Activated T-cell treated with anti-CD3 and anti-CD28 coated beads for 48 hours (primary cell): ENCODE results near the gene OSBPL10.

Experiments
- DNase-seq: peaks from one replicate; pipeline ENCODE4 v3.0.0-alpha.2; 2020; ENCODE audit warnings: low read depth

OSBPL10 gene

DNA sequence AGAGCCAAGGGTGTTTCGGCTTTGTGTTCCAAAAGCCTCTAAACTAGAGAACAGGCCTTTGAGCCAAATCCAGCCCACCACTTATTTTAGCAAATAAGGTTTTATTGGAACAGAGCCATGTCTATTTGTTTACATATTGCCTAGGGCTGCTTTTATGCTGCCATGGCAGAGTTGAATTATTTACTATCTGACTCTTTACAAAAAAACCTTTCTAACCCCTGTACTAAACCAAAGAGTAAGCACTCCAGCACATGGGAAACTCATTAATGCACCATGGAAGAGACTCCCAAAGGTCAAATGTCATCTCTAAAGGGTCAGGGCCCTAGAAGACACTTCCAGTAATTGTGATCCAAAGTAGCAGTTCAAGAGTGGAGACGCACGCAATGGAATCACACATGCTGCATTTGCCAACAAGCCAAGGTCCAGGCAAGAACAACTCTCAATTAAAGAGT is 22.3 kb downstream of the OSBPL10 start:
- DNase-seq, result no peak

DNA sequence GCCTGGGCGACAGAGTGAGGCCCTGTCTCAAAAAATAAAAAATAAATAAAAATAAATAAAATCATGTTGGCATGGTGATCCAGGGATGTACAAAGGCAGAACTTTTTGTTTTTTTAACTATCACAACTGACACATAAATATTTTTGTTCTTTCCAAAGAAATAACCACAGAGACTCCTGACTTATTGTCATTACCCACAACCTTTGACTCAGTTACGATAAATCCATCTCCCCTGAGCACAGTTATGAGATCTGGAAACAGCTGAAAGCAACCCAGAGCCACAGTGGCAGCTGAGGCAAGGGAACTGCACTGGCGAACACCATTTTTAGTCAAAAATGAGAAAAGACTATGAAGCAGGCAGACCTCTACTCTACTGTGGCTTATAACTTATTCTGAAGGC is 24.0 kb downstream of the OSBPL10 start:
- no peak for DNase-seq

DNA sequence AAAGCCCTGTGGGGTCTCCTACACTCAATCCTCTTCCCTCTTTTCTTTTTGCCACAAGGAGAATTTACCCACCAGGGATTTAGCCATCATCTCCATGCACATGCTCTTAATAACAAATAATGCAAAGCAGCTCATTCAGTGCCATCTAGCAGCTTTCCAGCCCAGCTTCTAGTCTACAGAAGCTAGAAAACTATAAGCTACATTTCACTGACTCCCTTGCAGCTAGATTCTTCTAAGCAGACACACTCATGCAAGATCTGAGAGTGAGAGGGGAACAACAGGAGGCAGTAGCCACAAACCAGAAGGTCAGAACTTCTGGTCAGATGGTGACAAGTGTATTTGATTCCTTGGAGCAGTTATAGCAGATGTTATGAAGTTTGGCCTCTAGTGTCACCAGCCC is 25.5 kb downstream of the OSBPL10 start:
- no peak for DNase-seq

DNA sequence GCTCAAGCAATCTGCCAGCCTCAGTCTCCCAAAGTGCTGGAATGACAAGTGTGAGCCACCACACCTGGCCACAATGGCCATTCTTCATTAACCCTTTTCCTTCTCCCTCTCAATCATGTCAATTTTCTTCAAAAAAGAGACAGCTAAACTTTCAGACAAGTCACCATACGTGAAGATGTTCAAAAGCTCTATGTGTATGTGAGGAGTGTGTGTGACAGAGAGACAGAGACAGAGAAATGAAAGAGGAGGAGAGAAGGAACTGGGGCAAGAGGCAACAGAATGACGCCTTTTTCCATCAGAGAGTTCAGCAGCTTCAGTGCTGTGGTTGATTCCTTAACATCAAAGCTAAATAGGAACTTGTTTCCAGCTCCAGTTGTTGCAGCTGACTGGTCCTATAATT is 27.4 kb downstream of the OSBPL10 start:
- DNase-seq, result no peak

DNA sequence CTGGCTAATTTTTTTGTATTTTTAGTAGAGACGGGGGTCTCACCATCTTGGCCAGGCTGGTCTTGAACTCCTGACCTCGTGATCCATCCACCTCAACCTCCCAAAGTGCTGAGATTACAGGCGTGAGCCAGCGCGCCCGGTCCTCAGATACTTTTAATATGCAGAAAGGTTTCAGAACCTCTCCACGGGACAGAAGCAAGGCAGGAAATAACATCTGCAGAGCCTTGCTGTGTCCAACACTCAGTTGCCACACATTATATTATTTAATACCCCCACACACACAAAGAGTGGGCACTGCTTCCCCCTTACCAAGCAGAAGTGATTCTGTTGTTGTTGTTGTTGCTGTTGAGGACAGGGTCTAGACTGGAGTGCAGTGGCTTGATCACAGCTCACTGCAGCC is 28.0 kb downstream of the OSBPL10 start:
- no peak for DNase-seq

DNA sequence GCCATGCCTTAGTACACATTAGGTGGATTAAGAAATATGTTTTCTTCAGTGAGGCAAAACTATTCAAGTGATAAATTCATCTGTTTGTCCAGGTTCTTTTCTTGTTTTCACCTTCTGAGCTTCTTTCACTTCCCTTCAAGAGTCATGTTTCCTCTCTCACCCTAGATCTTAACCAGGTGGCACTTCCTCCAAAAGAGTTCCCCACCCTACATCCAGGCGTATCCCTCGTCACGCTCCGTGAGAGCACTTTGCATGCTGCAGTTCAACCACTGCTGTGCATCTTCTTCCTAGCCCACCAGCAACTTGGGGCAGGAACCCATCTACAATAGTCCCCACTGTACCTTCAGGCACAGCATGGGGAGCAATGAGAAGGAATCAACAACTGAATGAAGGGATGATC is 28.9 kb downstream of the OSBPL10 start:
- no peak for DNase-seq

DNA sequence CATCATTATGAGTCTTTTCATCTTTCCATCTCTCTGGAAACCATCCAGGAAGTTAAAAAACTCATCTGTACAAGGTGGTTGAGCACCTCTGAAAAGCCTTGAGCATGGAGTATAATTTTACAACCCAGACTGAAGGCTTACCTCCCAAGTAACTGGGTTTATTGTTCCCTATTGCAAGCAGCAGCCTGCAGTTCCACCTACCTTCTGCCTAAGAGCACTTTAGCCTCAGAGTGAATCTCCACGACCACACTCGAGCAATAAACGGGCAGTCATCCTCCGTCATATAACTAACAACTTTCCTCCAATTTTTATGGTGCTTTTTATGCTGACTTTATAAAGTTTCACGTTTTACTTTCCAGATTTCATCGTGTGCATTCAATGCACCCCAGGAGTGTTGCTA is 32.8 kb downstream of the OSBPL10 start:
- DNase-seq, result no peak

DNA sequence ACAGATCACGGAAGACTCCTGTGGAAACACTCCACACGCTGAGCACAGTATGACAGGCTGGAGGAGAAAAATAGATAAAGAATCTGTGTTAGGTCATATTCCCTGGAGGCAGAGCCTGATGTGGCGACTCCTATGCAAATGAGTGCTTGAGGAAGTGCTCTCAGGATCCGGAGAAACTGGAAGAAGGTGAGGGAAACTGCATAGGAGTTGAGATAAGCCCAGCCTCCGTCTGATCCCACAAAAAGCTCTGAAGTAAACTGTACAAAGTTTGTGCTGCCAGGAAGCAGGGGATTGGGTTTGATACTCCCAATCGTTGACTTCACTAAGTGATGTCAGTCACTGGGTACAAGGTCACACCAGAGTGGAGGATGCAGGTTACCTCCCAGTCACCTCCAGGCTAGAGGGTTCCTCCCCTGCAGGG is 33.4 kb downstream of the OSBPL10 start:
- DNase-seq, result no peak

DNA sequence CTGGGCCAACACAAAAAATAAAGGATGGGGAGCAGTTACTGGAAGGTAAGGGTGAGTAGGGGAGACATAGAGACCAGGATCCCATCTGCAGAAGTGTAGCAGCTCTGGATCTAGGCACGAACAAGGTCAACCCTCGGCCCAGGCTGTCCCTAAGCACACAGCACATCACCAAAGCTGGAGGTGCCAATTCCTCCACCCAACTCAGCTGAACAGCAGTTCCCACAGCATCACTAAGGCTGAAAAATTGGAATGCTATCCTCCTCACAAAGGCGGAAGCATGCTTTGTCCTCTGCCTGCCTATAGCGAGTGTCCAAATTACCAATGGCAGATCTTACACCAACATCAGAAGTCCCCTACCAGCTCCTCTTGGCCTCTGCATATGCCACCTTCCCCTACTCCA is 33.9 kb downstream of the OSBPL10 start:
- no peak for DNase-seq

DNA sequence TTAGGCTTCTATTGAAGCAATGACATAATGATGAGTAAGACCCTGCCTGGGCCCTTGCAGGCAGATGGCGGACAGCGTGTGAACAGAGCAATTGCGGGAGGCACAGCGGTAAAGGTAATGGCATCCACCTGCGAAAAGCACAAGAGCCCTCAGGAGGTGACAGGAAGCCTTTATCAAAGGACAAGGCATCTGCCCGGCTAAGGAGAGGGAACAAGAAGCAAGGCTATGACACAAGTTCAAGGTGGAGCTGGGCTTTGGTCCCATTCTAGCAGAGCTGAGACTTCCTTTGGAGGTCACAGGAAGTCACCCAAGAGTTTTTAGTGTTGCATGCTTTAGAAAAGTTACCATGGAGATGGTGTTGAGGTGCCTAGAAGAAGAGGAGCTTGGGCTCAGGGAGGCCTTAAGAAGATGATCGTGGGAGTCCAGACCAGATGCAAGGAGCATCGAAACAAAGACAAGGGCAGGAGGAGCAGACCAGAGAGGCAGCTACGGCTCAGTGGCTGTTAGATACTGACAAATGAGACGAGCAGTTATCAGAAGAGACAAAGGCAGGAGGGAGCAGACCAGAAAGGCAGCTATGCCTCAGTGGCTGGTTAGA is 34.5 kb downstream of the OSBPL10 start:
- DNase-seq, result no peak

DNA sequence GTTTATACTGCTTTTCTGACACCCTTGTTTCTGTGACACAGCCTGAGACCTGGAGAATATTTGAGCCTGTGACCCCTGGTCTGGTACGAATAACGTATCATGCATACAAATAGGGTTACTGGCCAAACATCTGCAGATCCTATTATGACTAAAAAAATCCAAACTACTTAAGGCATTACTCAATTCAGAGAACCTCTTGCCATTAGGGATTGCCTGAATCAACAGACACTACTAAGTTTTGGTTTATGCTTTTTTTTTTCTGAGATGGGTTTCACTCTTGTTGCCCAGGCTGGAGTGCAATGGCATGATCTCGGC is 35.4 kb downstream of the OSBPL10 start:
- DNase-seq, result no peak

DNA sequence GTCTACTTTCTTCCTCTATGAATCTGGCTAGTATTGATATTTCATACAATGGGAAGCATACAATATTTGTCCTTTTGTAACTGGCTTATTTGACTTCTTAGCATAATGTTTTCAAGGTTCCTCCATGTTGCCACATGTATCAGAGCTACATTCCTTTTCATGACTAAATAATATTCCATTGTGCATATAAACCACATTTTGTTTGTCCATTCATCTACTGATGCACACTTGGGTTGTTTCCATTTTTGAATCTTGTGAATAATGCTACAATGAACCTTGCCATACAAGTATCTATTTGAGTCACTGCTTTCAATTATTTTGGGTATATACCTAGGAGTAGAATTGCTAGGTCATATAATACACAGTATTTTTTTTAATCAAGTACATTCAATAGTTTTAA is 38.0 kb downstream of the OSBPL10 start:
- DNase-seq, result no peak

DNA sequence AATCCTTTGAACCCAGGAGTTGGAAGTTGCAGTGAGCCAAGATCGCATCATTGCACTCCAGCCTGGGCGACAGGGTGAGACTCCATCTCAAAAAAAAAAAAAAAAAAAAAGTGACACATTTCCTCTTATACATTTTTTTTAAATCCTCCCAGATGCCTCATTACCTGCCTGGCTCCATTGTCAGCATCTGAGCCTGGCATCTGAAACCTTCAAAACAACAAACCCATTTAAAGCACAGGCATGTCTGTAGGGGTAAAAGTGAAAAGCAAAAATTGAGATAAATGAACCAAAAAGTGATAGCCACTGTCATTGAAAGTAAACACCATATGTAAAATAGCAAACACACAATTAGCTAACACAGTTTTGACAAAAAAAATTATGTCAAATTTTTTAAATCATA is 38.6 kb downstream of the OSBPL10 start:
- no peak for DNase-seq

DNA sequence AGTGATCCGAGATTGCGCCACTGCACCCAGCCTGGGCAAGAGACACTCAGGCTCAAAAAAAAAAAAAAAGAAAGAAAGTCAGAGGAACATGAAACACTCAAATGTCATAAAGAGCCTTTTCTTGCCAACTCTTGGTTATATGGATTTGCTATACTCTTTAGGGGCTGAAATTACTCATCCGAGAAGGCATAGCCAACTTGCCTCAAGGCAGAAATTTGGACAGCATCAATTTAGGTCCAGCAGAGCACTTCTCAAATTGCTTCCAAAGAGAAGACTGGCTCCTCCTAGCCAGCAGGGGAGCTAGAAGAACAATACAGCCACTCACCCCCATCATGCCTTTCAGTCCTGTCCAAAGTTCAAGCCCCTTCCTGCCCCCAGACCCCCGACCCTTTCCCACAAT is 43.8 kb downstream of the OSBPL10 start:
- no peak for DNase-seq

DNA sequence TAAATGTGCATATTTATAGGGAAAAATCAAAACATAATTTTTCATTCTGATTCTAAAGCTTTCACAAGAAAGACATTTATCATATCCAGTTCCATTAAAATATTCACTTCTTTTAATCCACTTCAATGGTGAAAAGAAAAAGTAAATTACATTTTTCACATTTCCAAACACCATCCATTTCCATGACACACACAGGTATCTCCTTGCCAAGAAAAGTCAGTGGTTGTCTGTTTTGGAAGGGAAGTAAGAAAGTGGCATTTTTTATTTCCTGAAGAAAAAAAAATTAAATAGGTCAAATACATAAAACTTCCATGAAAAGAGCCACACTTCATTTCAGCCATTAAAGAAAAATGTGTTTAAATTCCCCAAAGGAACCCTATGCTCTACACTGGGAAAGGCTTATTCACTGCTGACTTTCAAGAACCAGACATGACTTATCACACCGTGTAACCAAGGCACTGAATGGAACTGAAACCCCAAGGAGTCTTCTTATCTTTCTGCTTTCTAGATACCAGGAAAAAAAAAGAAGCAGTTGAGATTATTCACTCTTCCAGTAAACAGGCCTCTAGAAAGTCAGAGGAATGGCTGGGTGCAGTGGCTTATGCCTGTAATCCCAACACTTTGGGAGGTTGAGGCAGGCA is 44.5 kb downstream of the OSBPL10 start:
- DNase-seq, result no peak

DNA sequence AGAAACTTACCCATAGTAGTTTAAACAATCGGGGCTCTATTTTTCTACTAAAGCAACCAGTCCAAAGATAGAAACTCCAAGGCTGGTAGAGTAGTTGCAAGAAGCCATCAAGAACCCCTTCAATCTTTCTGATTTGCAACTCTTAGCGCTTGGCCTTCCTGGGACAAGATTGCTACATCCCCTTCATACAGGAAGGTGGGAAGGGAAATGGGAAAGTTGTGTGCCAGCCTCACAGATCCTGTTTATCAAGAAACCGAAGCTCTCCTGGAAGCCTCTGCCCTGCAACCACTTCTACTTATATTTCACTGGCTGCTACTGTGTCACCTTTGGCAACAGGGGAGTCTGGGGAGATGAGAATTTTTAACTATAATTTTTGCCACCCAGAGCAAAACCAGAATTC is 46.2 kb downstream of the OSBPL10 start:
- no peak for DNase-seq

DNA sequence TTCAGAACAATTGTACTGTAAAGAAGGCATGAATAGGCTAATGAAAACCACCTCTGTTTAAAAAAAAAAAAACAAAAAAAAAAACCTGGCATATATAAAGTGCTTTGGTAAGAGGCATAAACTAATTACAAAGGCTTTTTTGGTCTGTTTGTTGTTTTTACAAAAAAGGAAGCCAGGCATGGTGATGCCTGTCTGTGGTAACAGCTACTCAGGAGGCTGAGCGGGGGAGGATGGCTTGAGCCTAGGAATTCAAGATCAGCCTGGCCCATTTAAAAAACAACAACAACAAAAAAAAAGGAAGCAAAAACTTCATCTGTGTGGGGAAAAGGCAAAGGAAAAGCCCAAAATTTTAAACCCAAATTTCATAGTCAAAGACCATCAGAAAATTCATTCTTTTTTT is 47.0 kb downstream of the OSBPL10 start:
- DNase-seq, result no peak

DNA sequence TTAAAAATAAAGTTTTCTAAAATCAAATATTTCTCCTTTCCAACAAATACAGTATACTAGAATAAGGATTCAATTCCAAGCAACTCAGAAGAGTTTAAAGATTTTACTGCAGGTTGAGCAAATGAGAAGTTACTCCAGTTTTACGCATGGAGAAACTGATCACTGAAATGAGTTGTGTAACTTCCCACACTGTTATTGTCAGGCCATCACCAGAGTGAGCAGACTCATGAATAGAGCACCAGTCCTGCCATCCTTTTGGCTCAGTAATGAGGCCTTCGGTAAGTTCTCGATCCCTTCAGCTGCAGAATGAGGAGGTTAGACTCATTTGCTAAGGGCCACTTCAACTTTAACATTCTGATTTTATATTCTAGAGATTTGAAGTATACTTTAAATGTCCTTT is 48.1 kb downstream of the OSBPL10 start:
- DNase-seq, result no peak

DNA sequence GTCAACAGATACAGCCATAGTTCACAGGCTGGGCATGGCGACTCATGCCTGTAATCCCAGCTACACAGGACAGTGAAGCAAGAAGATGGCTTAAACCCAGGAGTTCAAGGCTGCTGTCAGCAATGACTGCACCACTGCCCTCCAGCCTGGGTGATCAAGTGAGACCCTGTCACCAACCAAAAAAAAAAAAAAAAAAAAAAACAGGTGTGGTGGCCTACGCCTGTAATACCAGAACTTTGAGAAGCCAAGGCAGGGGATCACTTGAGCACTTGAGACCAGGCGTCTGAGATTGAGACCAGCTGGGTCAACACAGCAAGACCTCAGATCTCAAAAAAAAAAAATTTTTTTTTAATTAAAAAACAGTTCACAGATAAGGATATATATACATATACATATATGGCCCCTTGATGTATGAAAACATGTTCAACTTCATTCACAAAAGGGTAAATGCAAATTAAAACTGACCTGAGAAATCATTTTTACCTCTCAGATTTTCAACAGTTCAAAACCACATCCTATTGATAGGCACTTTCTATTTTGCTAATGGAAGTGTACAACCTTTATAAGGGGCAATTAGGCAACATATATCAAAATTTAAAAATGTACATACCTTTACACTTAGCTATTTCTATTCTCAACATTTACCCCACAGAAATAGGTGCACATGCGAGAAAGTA is 51.1 kb downstream of the OSBPL10 start:
- no peak for DNase-seq

DNA sequence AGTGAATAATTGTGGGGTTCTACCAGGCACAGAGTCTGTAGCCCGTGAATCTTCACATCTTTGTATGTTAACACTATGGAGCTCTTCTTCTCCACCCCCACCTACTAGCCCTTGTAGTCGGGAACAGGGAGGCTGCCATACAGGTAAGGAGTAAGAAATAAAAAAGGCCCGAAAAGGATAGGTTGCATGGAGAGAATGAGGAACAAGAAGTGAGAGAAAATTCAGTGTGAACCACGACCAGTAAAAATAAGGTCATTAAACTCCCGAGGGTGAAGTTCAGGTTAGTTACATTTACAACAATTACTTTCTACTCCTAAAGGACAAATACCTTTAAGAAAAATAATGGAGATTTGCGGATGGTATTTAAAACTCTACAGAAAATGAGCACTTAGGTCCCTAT is 53.3 kb downstream of the OSBPL10 start:
- no peak for DNase-seq

DNA sequence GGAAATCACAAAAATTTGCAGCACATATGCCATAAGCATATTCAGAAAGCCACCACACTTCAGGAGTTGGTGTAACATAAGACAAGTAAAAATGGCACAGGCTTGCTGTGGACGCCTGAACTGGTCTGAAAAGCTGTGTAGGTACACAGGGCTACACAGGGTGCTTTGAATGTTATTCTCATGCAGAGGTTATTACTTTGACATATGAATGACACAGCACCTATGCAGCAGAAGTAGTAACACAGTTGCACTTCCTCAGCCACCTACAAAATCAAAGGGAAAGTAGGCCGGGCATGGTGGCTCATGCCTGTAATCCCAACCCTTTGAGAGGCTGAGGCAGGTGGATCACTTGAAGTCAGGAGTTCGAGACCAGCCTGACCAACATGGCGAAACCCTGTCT is 54.5 kb downstream of the OSBPL10 start:
- DNase-seq, result no peak

DNA sequence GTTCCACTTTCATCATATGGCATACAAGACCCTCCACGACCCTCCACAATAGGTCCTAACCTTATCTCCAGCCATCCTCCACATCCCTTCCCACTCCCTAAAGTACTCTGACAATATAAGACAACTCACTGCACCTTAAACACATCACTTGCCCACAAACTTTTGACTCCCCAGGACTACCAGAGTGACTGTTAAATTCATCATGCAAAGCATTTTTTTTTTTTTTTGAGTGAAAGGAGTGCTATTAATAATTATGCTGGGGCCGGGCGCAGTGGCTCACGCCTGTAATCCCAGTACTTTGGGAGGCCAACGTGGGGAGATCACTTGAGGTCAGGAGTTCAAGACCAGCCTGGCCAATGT is 55.8 kb downstream of the OSBPL10 start:
- DNase-seq, result no peak

DNA sequence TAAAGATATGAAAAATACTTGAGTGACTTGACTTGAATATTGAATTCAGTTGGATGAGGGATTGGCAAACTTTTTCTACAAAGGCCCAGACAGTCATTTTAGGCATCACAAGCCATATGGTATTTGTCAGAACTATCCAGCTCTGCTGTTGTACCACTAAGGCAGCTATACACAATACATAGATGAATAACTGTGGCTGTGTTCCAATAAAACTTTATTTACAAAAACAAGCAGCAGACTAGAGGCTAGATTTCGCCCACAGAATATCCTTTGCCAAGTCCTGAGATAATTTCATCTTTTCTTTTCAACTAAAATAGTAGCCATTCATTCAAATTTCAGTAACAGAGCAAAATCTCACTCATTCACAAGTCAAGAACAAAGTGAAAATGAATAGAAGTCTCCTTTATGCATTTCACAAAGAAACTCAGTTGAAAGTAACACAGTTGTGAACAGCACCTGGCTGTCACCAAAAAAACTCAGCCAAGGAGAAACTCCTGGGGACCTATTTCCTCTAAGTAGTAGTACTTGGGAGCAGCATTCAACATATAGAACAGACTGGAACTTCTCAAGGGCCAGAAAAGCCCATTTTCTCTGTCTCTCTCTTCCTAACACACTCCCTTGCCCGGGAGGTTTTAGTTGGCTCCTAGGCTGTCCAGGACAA is 56.3 kb downstream of the OSBPL10 start:
- no peak for DNase-seq

DNA sequence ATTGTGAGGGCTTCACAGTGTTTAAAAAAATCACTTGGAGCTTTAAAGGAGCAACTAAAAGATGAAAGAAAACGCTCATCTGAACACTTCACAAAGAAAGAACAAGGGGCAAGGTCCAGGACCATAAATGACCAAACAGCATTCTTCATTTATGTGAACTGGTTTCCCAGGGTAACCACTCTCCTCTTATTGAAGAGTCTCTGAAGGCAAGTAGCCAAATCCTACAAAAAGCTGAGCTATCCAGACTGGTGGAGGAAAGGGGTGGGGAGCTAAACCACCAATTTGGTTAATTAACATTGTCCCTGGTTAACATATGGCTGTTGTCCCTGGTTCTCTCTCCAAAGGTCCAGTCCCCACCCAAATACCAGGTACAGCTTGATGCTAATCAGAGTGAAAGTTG is 58.1 kb downstream of the OSBPL10 start:
- DNase-seq, result no peak
